Measurements from ENCODE around the gene FBXL4. TPM values are rescaled to one million over a fixed set of nuclear protein-coding genes. Genes with fewer than 3 reads are reported as not detected.

The FBXL4 gene
- total and polyA plus RNA-seq, 4 donors: 3.5 to 35.0 (median 9.4) TPM

DNA sequence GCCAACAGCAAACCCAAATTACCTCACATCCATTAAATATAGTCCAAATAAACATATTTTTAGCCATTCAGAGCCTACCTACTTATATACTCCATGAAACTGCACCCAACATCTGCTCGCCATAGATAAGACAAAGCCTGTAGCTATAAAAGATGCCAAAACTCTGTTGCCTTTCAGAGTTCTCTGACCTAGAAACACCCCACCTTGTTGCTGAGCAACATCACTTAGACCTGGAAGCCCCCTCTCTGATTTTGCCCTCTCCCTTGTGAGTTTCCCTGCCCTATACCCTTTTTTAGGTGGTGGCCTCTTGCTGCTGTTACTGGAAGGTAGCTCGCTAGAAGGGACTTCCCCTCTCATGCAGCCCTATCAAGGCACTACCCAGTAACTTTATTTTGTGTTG lies 27.7 kb upstream of the FBXL4 start:
- Histone ChIP-seq H3K36me3 (ENCODE audit: control insufficient read depth in 4 of 4, insufficient read depth in 4 of 4, low read length in 4 of 4) (no peaks in the 10 kb centered on the region), H3K9ac (ENCODE audit: insufficient read depth in 1 of 2, low read length in 2 of 2) (no peak overlapping the region), H3K4me1 (ENCODE audit: control insufficient read depth in 5 of 5, insufficient read depth in 5 of 5, low read length in 5 of 5) (peaks cover 0 to 5% (median 0%) of the 10 kb centered on the region in 5 donors), H3K27ac (ENCODE audit: low read depth in 1 of 2, low read length in 1 of 2) (no peak overlapping the region), H3K27me3 (ENCODE audit: control insufficient read depth in 3 of 3, insufficient read depth in 3 of 3, low read length in 2 of 3) (no peaks in the 10 kb centered on the region), H3K9me3 (ENCODE audit: control insufficient read depth in 4 of 4, insufficient read depth in 3 of 4, low read length in 3 of 4) (no peaks in the 10 kb centered on the region), H3K4me3 (no peak overlapping the region)
- ATAC-seq (ENCODE audit: insufficient read depth, low FRiP score) (no peak), DNase-seq (no peak)
- 68 to 89% methylated on average over 2 of the region's 2 CpGs for WGBS, 2 donors
- TF ChIP-seq, protein P1, sequence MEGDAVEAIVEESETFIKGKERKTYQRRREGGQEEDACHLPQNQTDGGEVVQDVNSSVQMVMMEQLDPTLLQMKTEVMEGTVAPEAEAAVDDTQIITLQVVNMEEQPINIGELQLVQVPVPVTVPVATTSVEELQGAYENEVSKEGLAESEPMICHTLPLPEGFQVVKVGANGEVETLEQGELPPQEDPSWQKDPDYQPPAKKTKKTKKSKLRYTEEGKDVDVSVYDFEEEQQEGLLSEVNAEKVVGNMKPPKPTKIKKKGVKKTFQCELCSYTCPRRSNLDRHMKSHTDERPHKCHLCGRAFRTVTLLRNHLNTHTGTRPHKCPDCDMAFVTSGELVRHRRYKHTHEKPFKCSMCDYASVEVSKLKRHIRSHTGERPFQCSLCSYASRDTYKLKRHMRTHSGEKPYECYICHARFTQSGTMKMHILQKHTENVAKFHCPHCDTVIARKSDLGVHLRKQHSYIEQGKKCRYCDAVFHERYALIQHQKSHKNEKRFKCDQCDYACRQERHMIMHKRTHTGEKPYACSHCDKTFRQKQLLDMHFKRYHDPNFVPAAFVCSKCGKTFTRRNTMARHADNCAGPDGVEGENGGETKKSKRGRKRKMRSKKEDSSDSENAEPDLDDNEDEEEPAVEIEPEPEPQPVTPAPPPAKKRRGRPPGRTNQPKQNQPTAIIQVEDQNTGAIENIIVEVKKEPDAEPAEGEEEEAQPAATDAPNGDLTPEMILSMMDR (IDR thresholded peaks at IDR 0.05; ENCODE audit: control extremely low read depth, extremely low read depth): no peak

DNA sequence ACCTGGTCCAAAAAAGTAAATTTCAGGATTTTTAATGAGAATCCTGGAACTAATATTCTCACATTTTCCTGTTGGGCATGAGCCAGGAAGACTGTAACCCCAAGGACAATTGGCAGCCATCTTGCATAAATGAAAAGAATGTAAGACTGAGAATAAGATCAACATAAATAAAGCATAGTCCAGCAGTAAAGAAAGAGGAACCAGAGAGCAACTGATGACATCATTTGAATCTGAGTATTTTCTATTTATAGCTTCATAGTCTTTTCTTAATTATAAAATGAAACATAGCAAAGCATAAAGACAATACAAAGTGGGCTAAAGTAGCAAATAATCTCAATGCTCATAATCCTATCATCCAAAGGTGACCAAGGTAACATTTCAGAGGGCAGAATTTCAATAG lies 26.6 kb upstream of the FBXL4 start:
- H3K9ac ChIP-seq (ENCODE audit: insufficient read depth in 1 of 2, low read length in 2 of 2): no peak overlapping the region
- no peaks in the 10 kb centered on the region for H3K9me3 ChIP-seq (ENCODE audit: control insufficient read depth in 4 of 4, insufficient read depth in 3 of 4, low read length in 3 of 4)
- no peak overlapping the region for H3K27ac ChIP-seq (ENCODE audit: low read depth in 1 of 2, low read length in 1 of 2)
- H3K4me1 ChIP-seq (ENCODE audit: control insufficient read depth in 5 of 5, insufficient read depth in 5 of 5, low read length in 5 of 5): peaks cover 0 to 5% (median 0%) of the 10 kb centered on the region in 5 donors
- H3K27me3 ChIP-seq (ENCODE audit: control insufficient read depth in 3 of 3, insufficient read depth in 3 of 3, low read length in 2 of 3): no peaks in the 10 kb centered on the region
- ATAC-seq (ENCODE audit: insufficient read depth, low FRiP score) (no peak), DNase-seq (no peak)
- no peak overlapping the region for H3K4me3 ChIP-seq
- no peaks in the 10 kb centered on the region for H3K36me3 ChIP-seq (ENCODE audit: control insufficient read depth in 4 of 4, insufficient read depth in 4 of 4, low read length in 4 of 4)
- TF ChIP-seq, protein P1 (IDR thresholded peaks at IDR 0.05; ENCODE audit: control extremely low read depth, extremely low read depth): no peak

- 73 to 80% methylated on average over 1 of the region's 1 CpG for WGBS, 2 donors
- TF ChIP-seq, protein P1 (IDR thresholded peaks at IDR 0.05; ENCODE audit: control extremely low read depth, extremely low read depth): no peak
- H3K27me3 ChIP-seq (ENCODE audit: control insufficient read depth in 3 of 3, insufficient read depth in 3 of 3, low read length in 2 of 3): no peaks in the 10 kb centered on the region
Measured at GRCh38 chr6:98973571-98973970, 25.8 kb upstream of the FBXL4 start.

GRCh38 chr6:98971303-98971702 lies 23.6 kb upstream of the FBXL4 start:
- Histone ChIP-seq H3K27me3 (ENCODE audit: control insufficient read depth in 3 of 3, insufficient read depth in 3 of 3, low read length in 2 of 3) (no peaks in the 10 kb centered on the region), H3K9ac (ENCODE audit: insufficient read depth in 1 of 2, low read length in 2 of 2) (no peak overlapping the region), H3K9me3 (ENCODE audit: control insufficient read depth in 4 of 4, insufficient read depth in 3 of 4, low read length in 3 of 4) (peaks cover 0 to 1% (median 0%) of the 10 kb centered on the region in 4 donors), H3K4me1 (ENCODE audit: control insufficient read depth in 5 of 5, insufficient read depth in 5 of 5, low read length in 5 of 5) (peaks cover 0 to 3% (median 0%) of the 10 kb centered on the region in 5 donors), H3K4me3 (no peak overlapping the region), H3K27ac (ENCODE audit: low read depth in 1 of 2, low read length in 1 of 2) (no peak overlapping the region), H3K36me3 (ENCODE audit: control insufficient read depth in 4 of 4, insufficient read depth in 4 of 4, low read length in 4 of 4) (no peaks in the 10 kb centered on the region)
- TF ChIP-seq, protein P1 (IDR thresholded peaks at IDR 0.05; ENCODE audit: control extremely low read depth, extremely low read depth): no peak
- DNase-seq: no peak
- no peak for ATAC-seq (ENCODE audit: insufficient read depth, low FRiP score)

More at GRCh38 chr6:98973571-98973970, 25.8 kb upstream of the FBXL4 start:
- Histone ChIP-seq H3K36me3 (ENCODE audit: control insufficient read depth in 4 of 4, insufficient read depth in 4 of 4, low read length in 4 of 4) (no peaks in the 10 kb centered on the region), H3K9ac (ENCODE audit: insufficient read depth in 1 of 2, low read length in 2 of 2) (no peak overlapping the region), H3K4me1 (ENCODE audit: control insufficient read depth in 5 of 5, insufficient read depth in 5 of 5, low read length in 5 of 5) (peaks cover 0 to 5% (median 0%) of the 10 kb centered on the region in 5 donors), H3K4me3 (no peak overlapping the region), H3K9me3 (ENCODE audit: control insufficient read depth in 4 of 4, insufficient read depth in 3 of 4, low read length in 3 of 4) (peaks cover 0 to 1% (median 0%) of the 10 kb centered on the region in 4 donors), H3K27ac (ENCODE audit: low read depth in 1 of 2, low read length in 1 of 2) (no peak overlapping the region)
- ATAC-seq (ENCODE audit: insufficient read depth, low FRiP score) (no peak), DNase-seq (no peak)
